Mammary epithelial cell (primary cell): ENCODE measurements around the gene PRKN.

Source experiments
- CTCF ChIP-seq, 2 donors: IDR thresholded peaks in 1 of 2; conservative IDR thresholded peaks in 1 of 2; 2 replicates each; pipeline ENCODE4 v1.5.1; 2011 to 2012; ENCODE audit warnings: inconsistent platforms in 2 of 2, low read length in 2 of 2, mild to moderate bottlenecking in 2 of 2, control low read depth in 1 of 2, low read depth in 1 of 2; ENCODE audit not compliant: insufficient read depth in 1 of 2; ENCODE audit errors: extremely low read depth in 1 of 2
- EZH2 ChIP-seq: IDR thresholded peaks from 2 replicates; pipeline ENCODE4 v1.6.1; 2012; ENCODE audit warnings: low read length, inconsistent platforms, borderline replicate concordance

- no peak for TF ChIP-seq CTCF (conservative IDR thresholded peaks at IDR 0.05 in 1 of 2, IDR thresholded peaks at IDR 0.05 in 1 of 2; ENCODE audit: extremely low read depth in 1 of 2, insufficient read depth in 1 of 2, low read depth in 1 of 2, low read length in 2 of 2)
- TF ChIP-seq EZH2, result no peak
These were observed 100.7 kb downstream of the PRKN start for GRCh38 chr6:162626869-162627268.
